GM18511 (cell line): ENCODE results near the gene TACC2.

ENCODE experiments used
- ATAC-seq: cut with Tn5 transposase; IDR thresholded peaks from one replicate; pipeline ENCODE4 v1.9.1; 2021; ENCODE audit warnings: mild to moderate bottlenecking, moderate library complexity; ENCODE audit not compliant: unreplicated experiment

The TACC2 gene

DNA sequence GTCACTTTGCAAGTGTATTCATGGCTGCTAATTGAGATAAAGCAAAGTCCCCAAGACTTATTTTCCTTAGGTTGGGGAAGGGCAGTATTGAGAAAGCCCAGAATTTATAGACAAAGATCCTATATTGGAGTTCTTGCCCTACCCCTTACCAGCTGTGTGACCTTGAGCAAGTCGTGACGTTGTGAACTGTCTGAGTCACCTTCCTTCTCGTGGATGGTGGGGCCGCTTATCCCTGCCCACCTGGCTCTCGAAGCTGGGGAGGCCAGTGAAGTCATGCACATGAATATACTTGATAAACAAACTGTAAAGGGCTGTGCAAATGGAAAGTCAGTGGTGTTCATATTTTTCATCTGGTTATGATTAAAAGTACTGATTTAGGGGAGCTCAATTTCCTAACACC lies 127.4 kb downstream of the TACC2 start:
- ATAC-seq: no peak

DNA sequence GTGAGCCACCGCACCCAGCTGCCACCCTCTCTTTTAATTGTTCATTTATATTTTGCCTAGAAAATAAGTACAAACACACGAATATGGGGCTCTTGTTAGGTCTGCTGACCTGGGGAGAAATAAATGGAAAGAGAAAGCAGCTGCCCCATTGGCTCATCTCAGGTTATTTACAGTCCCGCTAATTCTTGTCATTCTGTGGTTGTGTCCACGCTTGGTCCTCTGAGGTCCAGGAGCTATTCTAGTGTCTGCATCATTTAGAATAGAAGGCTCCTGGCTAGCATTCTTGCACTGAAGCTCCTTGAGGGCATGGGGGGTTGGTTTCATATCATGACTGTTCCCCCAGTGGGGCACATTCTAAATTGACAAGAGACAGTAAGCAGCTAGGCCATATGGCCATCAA lies 128.5 kb downstream of the TACC2 start:
- no peak for ATAC-seq

DNA sequence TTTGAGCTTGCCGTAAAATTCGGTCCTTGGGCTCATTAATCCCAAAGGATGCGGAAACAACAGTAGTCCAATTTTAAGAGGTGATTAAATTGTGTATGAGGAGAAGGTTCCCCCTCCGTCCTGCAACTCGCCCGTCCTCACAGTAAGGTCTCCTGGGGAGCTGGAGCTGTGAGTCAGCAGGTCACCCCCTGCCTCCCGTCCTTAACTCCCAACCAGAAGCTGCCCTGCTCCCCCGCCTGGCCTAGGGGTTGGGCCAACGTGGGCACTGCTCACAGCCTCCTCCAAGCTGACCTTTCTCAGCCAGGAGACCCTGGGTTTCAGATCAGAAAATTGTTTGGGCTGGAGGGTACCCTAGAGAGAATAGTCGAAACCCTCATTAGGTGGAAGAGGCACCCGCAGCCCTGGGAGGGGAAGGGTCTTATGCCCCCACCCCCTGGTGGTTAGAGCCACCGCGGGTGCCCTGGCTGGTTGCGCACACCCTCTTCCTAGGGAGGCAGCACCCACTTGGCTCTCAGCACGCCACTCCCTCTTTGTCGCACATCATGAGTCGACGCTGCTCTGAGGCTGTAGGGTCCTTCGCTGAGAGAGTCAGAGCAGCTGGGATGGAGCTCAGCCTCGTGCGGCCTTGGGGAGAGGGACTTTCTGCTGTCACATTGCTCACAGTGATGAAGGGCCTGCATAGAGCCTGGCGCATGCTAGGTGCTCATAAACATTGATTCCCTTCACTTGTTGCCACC lies 131.2 kb downstream of the TACC2 start:
- ATAC-seq: no peak

DNA sequence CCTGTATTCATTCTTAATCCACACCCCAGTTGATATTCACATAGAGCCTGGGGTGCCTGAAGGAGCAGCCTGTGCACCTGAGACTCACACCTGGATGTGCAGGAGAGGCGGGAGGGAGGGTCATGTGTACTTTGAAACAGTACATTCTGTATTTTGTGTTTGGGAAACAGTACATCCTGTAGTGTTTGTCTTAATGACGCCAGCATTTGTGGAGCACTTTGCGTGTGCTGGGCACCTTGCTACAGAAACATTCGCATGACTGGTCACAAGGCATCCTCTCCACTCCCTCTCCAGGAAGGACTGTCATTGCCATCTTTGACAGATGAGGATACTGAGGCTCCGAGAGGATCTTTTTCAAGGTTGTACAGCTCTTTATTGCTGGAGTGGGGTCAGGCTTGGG lies 132.1 kb downstream of the TACC2 start:
- no peak for ATAC-seq

DNA sequence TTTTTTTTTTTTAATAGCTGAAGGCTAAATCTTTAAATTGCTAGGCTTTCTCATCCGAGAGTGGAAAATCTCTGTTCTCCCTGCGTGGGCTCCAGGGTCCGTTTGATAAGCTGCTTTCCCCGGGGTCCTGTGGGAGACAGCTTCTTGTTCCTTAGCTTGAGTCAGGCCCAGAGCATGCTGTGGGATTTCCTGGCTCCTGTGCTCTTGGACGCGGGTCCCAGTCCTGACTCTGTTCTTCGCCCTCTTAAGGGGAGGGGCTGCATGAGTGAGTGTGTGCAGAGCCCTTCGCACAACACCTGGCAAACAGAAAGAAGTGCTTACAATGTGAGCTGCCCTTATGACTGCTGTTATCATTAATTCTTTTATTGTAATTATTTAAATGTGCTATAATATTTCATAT lies 133.5 kb downstream of the TACC2 start:
- ATAC-seq: no peak

DNA sequence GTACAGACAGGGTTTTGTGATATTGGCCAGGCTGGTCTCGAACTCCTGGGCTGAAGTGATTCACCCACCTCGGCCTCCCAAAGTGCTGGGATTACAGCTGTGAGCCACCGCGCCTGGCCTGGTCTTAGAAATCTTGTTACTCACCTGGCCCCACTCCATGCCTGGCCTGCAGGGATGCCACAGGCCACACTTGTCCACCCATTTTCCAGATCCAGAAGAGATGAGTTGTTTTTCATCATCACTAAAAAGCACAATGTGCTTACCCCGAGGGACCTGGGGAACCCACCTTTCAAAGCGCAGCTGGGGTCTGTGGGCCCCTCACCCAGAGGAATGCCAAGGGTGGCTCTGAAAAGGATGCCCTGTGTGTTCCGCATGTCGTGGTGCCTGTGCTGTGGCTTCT lies 134.2 kb downstream of the TACC2 start:
- no peak for ATAC-seq

DNA sequence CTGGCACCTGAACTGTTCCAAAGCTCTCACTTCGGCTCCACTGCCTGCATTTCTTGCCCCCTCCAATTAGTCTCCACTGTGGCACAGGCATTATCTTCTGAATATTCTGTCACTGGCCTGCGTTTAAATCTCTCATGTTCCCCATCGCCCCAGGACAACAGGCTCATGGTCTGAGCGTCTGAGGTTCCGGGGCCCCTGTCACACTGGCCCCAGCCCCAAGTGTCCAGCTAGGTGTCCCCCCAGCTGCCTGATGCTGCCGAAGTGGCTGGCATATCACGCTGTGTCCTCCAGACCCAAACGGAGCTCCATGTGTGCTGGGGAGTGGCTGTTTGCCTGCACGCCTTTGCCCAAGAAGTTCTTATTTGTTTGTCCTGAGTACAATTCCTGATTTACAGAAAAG lies 135.4 kb downstream of the TACC2 start:
- no peak for ATAC-seq

DNA sequence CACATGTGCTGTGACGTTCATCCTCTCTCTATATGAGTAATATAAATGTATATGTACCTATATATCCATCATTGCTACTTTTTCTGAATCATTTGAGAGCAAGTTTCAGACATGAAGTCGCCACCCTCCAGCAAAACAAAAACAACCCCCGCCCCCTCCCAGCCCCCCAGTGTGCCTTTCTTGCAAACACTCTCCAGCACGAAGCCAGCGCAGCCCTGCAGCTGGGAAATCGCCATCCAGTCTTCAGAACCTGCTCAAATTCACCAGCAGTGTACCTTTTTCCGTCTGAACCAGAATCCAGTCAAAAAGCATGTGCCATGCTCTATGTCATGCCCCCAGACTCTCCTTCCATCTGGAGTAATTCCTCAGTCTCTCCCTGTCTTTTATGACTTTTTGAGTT lies 135.8 kb downstream of the TACC2 start:
- ATAC-seq: no peak

DNA sequence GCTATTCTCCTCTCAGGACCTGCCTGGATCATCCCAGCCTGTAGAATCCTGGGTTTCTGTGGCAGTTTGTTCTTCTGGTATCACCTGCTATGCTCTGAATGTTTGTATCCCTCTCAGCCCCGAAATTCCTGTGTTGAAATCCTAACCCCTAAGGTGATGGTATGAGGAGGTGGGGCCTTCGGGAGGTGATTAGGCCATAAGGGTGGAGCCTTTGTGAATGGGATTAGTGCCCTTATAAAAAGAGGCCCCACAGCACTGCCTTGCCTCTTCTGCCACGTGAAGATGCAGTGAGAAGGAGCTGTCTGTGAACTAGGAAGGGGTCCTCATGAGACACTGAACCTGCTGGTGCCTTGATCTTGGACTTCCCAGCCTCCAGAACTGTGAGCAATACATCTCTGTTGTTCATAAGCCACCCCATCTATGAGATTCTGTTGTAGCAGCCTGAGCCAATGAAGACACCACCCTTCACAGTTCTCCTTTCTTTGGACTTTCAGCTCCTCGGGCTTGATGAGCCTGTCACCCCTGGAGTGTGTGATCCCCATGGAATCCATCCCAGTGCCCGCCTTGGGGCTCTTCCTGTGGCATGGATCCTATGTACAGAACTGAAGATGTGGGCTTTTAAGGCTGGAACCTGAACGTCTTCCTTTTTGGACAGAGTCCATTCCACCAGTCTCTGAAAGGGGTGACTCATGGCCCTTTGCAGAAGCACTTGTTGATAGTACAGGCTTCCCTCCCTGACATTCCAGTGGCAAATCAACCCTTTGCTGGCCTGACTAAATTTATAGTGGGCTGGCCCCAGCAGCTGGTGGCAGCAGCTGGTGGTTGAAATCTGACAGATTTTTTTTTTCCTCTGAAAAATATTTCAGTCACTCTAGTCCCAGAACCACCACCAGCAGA lies 138.0 kb downstream of the TACC2 start:
- no peak for ATAC-seq

DNA sequence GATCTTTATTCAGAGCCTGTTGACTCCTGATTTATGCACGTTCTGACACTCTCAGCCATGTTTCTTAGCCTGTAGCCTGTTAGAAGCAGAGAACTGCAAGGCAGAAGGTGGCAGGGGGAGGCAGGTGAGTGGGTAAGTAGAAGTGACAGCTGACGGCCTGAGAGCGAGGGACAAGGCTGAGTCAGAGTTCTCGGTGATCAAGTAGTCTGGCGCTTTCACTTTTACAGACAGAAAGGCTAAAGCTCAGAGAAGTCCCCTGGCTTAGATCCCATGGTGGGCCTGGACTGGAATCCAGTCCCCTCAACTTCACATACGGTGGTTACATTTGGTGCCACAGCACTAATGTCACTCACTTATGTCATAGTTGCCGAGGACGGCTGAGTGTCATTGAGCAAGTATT lies 139.0 kb downstream of the TACC2 start:
- ATAC-seq: no peak

DNA sequence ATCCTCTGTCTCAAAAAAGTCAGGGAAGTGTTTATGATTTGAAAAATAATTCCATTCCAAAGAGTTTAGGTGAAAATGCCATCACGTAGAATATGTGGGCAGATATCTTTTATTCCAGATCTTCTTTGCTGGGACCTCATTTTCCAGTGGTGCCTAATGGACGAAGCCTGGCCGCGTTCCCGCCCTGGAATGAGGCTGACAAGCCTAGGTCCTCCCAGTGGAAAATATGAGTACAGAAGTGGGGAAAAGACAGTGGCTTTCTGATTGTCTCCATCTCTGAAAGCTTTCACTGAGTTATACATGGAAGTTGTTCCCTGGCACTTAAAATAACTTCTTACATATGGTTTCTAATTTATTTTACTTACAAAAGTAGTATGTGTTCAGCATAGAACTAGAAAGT lies 139.4 kb downstream of the TACC2 start:
- no peak for ATAC-seq

DNA sequence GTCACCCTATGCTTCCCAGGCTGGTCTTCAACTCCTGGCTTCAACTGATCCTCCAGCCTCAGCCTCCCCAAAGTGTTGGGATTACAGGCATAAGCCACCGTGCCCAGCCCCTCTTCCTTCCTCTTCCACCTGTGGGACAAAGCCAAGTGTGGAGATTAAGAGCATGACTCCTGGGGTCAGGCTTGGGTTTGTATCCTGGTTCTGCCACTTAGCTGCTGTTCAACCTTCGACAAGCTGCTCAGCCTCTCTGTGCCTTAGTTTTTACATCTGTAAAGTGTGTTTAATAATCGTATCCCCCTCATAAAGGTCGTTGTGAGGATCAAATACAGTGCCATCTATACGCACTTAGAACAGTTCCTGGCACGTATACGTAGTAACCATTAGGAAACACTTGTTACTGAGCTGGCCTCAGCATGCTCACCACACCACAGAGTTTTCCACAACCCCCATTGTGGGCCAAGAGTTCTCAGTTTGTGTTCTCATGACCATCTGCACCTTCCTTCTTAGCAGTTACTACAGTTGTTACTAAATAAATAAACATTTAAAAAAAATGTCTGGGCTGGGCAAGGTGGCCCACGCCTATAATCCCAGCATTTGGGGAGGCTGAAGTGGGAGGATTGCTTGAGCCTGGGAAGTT lies 141.6 kb downstream of the TACC2 start:
- ATAC-seq: no peak

DNA sequence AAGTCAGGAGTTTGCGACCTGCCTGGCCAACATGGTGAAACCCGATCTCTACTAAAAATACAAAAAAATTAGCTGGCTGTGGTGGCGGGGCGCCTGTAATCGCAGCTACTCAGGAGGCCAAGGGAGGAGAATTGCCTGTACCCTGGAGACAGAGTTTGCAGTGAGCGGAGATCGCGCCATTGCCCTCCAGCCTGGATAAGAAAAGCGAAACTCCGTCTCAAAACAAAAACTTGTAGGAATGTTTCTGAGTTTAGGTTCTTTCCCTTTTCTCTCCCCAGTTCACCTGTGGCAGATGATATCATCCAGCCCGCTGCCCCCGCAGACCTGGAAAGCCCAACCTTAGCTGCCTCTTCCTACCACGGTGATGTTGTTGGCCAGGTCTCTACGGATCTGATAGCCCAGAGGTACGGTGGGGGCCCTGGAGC lies 143.4 kb downstream of the TACC2 start:
- no peak for ATAC-seq

DNA sequence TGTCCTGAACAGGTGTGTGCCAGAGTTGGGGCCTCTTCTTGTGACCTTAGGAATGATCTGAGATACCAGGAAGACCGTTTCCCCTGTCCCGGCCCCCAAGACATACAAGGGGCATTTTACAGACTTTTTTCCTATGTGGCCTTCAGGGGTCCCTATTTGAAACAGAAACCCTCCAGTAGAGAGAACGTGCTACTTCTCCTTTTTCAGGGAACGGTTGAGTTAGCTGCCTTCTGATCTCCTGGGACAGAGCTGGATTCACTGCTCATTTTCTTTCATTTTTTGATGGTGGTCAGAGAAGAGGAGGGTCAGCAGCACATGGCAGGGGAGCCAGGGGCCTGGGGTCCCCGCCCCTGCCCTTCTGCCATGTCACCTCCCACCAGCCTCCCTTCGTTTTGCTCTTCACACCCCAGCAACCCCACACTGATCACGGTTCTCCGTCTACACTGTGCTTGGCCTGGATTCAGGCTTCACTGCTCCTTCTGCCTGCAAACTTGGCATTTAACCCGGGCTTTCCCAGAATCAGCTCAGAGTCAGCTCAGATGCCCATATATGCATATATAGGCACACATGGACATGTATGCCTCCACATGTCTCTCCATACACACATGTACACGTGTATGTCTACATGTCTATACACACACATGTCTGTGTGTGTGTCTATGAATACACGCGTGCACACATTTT lies 144.1 kb downstream of the TACC2 start:
- ATAC-seq: no peak

DNA sequence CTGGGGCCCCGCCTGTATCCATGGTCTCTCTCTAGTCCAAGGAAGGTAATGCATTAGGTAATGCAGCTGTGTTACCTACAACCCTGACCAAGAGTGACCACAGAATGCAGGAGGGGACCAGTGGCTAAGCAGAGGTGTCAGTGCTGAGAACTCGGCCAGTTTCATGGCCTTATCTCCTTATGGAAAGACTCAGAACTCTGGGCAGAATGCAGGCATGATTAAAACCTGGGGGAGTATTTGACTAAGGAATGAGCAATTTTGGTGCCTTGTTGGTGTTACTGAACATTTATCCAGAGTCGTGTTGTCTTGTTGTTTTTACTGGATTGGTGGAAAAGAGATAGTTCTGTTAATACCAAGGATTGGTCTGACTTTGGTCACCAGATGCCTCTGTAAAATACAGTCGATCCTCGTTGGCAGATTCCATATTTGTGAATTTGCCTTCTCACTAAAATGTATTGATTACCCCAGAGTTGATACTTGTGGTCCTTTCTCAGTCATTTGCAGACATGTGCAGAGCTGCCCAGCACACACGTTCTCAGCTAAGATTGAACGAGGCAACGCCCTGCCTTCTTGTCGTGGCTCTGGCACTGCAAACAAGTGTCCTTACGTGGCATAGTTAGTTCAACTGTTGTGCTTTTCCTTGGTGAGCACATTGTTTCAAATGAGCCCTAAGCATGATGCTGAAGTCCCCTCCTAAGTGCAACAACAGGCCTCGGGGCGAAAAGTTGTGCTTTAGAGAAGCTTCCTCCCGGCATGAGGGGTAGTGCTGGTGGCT lies 146.5 kb downstream of the TACC2 start:
- no peak for ATAC-seq

DNA sequence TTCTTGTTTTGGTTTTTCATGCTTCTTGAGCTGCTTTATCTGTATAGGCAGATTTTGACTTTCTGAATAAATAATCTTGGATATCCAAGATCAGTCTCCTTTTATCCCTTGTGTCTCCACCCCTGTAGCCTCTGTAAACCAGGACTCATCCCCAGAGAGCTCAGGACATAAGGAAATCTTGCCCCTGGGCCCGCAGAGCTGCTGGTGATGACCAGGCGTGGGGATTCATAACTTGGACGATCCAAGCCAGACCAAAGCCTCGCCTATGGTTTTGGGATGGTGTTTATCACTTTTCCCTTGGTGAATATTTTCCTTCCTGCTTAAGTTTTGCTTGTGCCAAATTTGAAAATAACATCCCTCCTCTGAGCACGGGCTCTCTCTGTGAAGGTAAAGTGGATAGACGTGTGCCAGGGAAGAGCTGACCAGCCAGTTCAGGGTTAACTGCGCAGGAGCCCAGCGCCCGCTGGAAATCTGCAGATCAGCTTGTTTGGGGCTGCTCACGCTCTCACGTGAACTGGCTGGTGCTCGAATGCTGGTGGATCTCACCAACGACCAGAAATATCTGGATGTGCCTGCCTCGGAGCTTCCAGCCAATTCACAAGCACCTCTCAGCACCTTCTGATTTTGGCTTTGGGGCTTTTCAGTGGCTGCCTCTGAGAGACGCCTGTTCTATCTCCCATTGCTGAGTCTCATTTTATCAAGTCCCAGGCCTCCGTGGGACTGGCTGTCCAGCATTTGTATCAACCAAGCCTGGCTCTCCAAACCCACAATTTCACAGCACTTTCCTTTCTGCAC lies 150.1 kb downstream of the TACC2 start:
- no peak for ATAC-seq

DNA sequence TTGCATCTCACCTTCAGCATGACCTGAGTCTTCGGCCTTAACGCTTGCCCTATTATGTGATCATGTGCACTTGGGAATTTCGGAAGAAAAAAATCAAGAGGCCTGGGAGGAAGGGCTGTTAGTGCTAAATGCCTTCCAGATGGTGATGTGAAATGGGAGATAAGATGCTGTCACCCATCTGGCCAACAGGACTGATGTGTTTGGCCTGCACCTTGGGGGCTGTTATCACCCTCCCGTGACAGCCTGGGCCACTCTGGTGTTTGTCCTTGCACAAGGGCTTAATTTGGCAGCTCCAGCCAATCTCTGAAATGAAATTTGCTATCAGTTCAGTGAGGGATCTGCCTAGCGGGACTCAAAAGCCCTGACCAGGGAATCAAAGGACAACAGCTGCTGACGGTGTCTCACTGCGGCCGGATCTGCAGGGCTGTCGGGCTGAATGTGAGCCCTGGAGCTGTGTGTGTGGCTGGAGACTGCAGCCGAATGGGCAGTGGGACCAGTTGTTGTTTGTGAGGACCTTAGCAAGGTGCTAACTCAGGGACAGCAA lies 150.7 kb downstream of the TACC2 start:
- ATAC-seq: no peak

DNA sequence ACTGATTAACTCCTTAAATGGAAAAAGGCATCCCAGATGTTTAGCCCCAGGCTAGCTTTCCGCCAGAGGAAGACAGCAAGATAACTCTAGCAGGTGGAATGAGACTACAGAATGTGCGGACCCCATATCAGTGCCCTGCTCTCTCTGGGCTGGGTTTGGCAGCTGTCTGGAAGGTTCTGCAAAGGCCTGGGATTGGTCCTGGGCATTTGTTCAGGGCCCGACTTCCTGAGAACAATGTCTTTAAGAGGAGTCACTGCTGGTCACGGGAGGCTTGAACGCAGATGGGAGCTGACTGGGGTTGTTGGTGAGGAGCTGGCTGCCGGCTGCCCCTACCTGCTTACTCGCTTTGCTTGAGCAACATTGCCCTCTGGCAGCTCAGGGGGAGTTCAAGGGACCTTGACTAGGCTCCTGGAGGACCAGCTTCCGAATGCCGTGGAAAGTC lies 151.5 kb downstream of the TACC2 start:
- no peak for ATAC-seq

DNA sequence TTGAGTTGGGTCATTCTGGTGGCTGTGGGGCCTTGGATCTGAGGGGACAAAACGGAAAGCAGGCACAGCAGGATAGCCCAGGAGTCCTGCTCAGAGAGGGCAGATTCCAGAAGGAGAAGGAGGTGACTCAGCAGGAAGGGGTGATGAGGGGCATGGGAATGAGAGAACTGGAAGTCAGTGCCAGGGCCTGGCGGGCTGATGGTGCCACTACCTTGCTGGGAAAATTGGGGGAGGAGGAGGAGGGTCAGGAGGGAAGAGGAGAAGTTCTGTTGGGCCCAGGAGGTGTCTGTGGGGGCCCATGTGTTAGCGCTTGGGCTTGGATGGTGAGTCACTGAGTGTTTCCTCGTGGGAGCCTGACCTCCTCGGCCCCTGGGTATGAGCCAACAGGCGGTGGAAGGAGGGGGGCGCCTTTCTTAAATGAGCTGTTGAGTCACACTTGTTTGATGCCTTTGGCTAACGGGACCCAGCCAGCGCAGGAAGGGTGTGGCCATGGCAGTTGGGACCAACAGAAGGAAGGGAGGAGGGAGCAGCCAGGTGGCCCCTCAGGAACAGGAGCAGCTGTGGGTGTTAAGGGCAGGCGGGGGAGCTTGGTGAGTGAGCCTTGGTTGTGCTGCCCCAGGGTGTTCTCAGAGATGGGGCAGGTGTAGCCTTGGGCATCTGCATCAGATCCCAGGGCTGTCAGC lies 152.1 kb downstream of the TACC2 start:
- no peak for ATAC-seq
